Neural progenitor cell (in vitro differentiated cells): ENCODE measurements around the gene PTPN23. TPM values are rescaled to one million over a fixed set of nuclear protein-coding genes. Genes with fewer than 3 reads are reported as not detected.

Experiments used
- DNase-seq: peaks from one replicate; pipeline ENCODE4 v3.0.0-alpha.2; 2016; ENCODE audit warnings: low spot score
- H2AFZ ChIP-seq: fragments of 200-600 bp; sonication (generic); replicated peaks from 2 replicates; pipeline ENCODE4 v1.6.1; 2016; ENCODE audit warnings: antibody characterized with exemption
- H3F3A ChIP-seq: fragments of 200-600 bp; sonication (generic); 2 replicates; pipeline ENCODE4 v1.6.1; 2016; ENCODE audit warnings: antibody characterized with exemption, low read depth
- H3K27ac ChIP-seq: fragments of 200-600 bp; sonication (generic); 2 replicates; pipeline ENCODE4 v1.5.1; 2016; ENCODE audit warnings: mild to moderate bottlenecking
- H3K27me3 ChIP-seq: fragments of 200-600 bp; sonication (generic); 2 replicates; pipeline ENCODE4 v1.6.1; 2016; ENCODE audit warnings: mild to moderate bottlenecking, moderate library complexity
- H3K36me3 ChIP-seq: fragments of 200-600 bp; sonication (generic); 2 replicates; pipeline ENCODE4 v1.5.1; 2016
- H3K4me1 ChIP-seq: fragments of 200-600 bp; sonication (generic); 2 replicates; pipeline ENCODE4 v1.6.1; 2016; ENCODE audit warnings: mixed run types
- H3K4me2 ChIP-seq: fragments of 200-600 bp; sonication (generic); 2 replicates; pipeline ENCODE4 v1.6.1; 2016
- H3K4me3 ChIP-seq: fragments of 200-600 bp; sonication (generic); 2 replicates; pipeline ENCODE4 v1.5.1; 2016
- H3K79me2 ChIP-seq: fragments of 200-600 bp; sonication (generic); 2 replicates; pipeline ENCODE4 v1.6.1; 2016; ENCODE audit warnings: low read depth
- H3K9ac ChIP-seq: fragments of 200-600 bp; sonication (generic); 2 replicates; pipeline ENCODE4 v1.6.1; 2016
- H3K9me3 ChIP-seq: fragments of 200-600 bp; sonication (generic); 2 replicates; pipeline ENCODE4 v1.5.1; 2016; ENCODE audit warnings: low read depth
- H4K20me1 ChIP-seq: fragments of 200-600 bp; sonication (generic); 2 replicates; pipeline ENCODE4 v1.6.1; 2016; ENCODE audit warnings: low read depth
- H3K27ac Mint-ChIP-seq: 3 replicates; pipeline ENCODE4 v1.8.0; 2021; ENCODE audit warnings: mixed read lengths
- H3K27me3 Mint-ChIP-seq: 2 replicates; pipeline ENCODE4 v1.8.0; 2022; ENCODE audit warnings: low read depth, mild to moderate bottlenecking, inconsistent platforms, moderate library complexity, mixed read lengths; ENCODE audit not compliant: insufficient read depth
- H3K36me3 Mint-ChIP-seq: 3 replicates; pipeline ENCODE4 v1.8.0; 2021; ENCODE audit warnings: mixed read lengths
- H3K4me1 Mint-ChIP-seq: 3 replicates; pipeline ENCODE4 v1.8.0; 2021; ENCODE audit warnings: mixed read lengths
- H3K4me3 Mint-ChIP-seq: 3 replicates; pipeline ENCODE4 v1.8.0; 2021; ENCODE audit warnings: mild to moderate bottlenecking, moderate library complexity, mixed read lengths
- H3K9me3 Mint-ChIP-seq: 3 replicates; pipeline ENCODE4 v1.8.0; 2020; ENCODE audit warnings: mixed read lengths
- CTCF ChIP-seq: fragments of 200-600 bp; sonication (generic); IDR thresholded peaks from 2 replicates; pipeline ENCODE4 v1.5.1; 2017; ENCODE audit warnings: antibody characterized with exemption, mild to moderate bottlenecking
- EZH2 ChIP-seq: fragments of 200-600 bp; sonication (generic); IDR thresholded peaks from 2 replicates; pipeline ENCODE4 v1.6.1; 2017; ENCODE audit warnings: antibody characterized with exemption, mild to moderate bottlenecking, moderate library complexity
- EZH2phosphoT487 ChIP-seq: fragments of 200-600 bp; sonication (generic); IDR thresholded peaks from 2 replicates; pipeline ENCODE4 v1.6.1; 2017; ENCODE audit warnings: antibody characterized with exemption
- total RNA-seq: library from RNA; depleted of rRNA; stranded (reverse); fragments of >200 nt; gene quantifications from 2 replicates; pipeline ENCODE4 v1.2.3, GENCODE V29; 2015; ENCODE audit warnings: low replicate concordance

PTPN23 gene
- total RNA-seq, 1 donor from 2014 or later, result 3.4 TPM

GRCh38 chr3:47414666-47415587 lies 34.1 kb downstream of the PTPN23 start:
- peak overlapping the region; percentile 35 for H3K4me3 Mint-ChIP-seq
- Histone ChIP-seq H3K9ac (no peak overlapping the region), H3K27ac (no peak overlapping the region), H2AFZ (no peak overlapping the region), H3F3A (peaks cover 5% of the 10 kb centered on the region), H3K4me2 (no peak overlapping the region), H3K4me3 (no peak overlapping the region), H3K9me3 (no peaks in the 10 kb centered on the region), H4K20me1 (no peaks in the 10 kb centered on the region), H3K27me3 (no peaks in the 10 kb centered on the region), H3K36me3 (no peaks in the 10 kb centered on the region), H3K79me2 (no peaks in the 10 kb centered on the region), H3K4me1 (no peaks in the 10 kb centered on the region)
- TF ChIP-seq EZH2 (no peak), EZH2phosphoT487 (no peak), CTCF (no peak)
- peaks cover 24% of the 10 kb centered on the region for H3K36me3 Mint-ChIP-seq
- peak overlapping the region; percentile 69 for H3K27ac Mint-ChIP-seq
- DNase-seq, result no peak
- peaks cover 20% of the 10 kb centered on the region for H3K4me1 Mint-ChIP-seq
- H3K27me3 Mint-ChIP-seq, result peaks cover 11% of the 10 kb centered on the region
- H3K9me3 Mint-ChIP-seq, result no peaks in the 10 kb centered on the region

- TF ChIP-seq CTCF, result no peak
- no peak for TF ChIP-seq EZH2
- no peak for TF ChIP-seq EZH2phosphoT487
- H4K20me1 ChIP-seq, result peaks cover 5% of the 10 kb centered on the region
- DNase-seq, result no peak
- H3K4me1 ChIP-seq, result no peaks in the 10 kb centered on the region
- no peak overlapping the region for H3K9ac ChIP-seq
- no peak overlapping the region for H3K27ac ChIP-seq
- no peaks in the 10 kb centered on the region for H3K79me2 ChIP-seq
- H3K4me2 ChIP-seq, result no peak overlapping the region
- no peak overlapping the region for H2AFZ ChIP-seq
- no peaks in the 10 kb centered on the region for H3K36me3 ChIP-seq
- peak overlapping the region; percentile 17 for H3K27ac Mint-ChIP-seq
- H3K9me3 Mint-ChIP-seq, result no peaks in the 10 kb centered on the region
- H3K4me1 Mint-ChIP-seq, result peaks cover 23% of the 10 kb centered on the region
- peaks cover 24% of the 10 kb centered on the region for H3K36me3 Mint-ChIP-seq
- H3K9me3 ChIP-seq, result no peaks in the 10 kb centered on the region
- no peaks in the 10 kb centered on the region for H3K27me3 ChIP-seq
- H3K27me3 Mint-ChIP-seq, result peaks cover 11% of the 10 kb centered on the region
- H3K4me3 ChIP-seq, result no peak overlapping the region
- no peak overlapping the region for H3K4me3 Mint-ChIP-seq
- H3F3A ChIP-seq, result peaks cover 5% of the 10 kb centered on the region
Observed at GRCh38 chr3:47416041-47416440, 35.2 kb downstream of the PTPN23 start.

GRCh38 chr3:47418167-47419082 lies 37.6 kb downstream of the PTPN23 start:
- H4K20me1 ChIP-seq, result peaks cover 5% of the 10 kb centered on the region
- peaks cover 13% of the 10 kb centered on the region for H3F3A ChIP-seq
- no peak overlapping the region for H2AFZ ChIP-seq
- TF ChIP-seq CTCF (peak; percentile 3), EZH2 (no peak), EZH2phosphoT487 (no peak)
- H3K36me3 Mint-ChIP-seq, result peaks cover 19% of the 10 kb centered on the region
- no peaks in the 10 kb centered on the region for H3K9me3 Mint-ChIP-seq
- H3K4me1 ChIP-seq, result peaks cover 4% of the 10 kb centered on the region
- no peaks in the 10 kb centered on the region for H3K36me3 ChIP-seq
- H3K9ac ChIP-seq, result no peak overlapping the region
- no peak overlapping the region for H3K4me2 ChIP-seq
- H3K27ac ChIP-seq, result no peak overlapping the region
- peaks cover 10% of the 10 kb centered on the region for H3K27me3 Mint-ChIP-seq
- no peak overlapping the region for H3K27ac Mint-ChIP-seq
- no peaks in the 10 kb centered on the region for H3K9me3 ChIP-seq
- H3K4me3 ChIP-seq, result no peak overlapping the region
- H3K79me2 ChIP-seq, result no peaks in the 10 kb centered on the region
- peaks cover 25% of the 10 kb centered on the region for H3K4me1 Mint-ChIP-seq
- DNase-seq, result no peak
- no peaks in the 10 kb centered on the region for H3K27me3 ChIP-seq
- H3K4me3 Mint-ChIP-seq, result no peak overlapping the region
